ENCODE measurements around the gene BCL2A1.
"Not testable (repeated sequence)": the region's sequence is repeated elsewhere in the genome, so short reads cannot be mapped to it uniquely, and the experiment has no call there.

BCL2A1 gene

DNA sequence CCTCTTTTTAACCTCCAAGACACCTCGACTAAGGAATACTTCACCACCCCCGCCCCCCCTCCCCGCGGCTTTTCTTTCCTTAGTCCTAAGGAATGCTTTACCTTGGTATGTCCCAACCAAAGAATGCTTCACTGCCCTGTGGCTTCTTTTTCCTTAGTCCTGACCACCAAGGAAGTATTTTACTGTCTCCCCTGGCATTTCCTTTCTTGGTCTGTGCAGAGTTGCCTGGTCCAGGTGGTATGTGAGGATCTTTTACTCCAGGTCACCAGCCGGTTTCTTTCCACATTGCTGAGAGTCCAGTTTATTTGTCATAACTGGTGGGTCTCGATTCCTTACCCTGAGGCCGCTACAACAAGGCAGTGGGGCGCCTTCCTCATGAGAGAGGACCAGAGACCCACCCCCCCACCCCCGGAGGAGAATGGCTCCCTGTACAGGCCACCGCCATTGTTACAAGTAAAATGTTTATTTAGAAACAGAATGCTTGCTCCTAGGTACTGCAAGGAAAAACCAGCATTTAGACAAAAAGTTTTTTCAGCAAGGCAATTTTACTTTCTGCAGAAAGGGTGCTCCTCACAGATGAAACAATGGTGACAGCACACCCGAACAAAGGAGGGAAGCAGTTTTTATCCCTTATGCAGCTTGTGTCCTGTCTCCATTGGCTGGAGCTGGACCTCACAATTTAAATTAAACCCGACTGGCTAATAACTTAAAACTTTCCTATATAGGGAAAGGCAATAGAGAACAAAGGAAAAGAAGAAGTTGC is 51.1 kb downstream of the BCL2A1 start:
- ATAC-seq (ENCODE audit: low read depth) (no peak), DNase-seq (ENCODE audit: low spot score) (no peak)
- Histone ChIP-seq H3K9me3 (ENCODE audit: severe bottlenecking) (peaks cover 50% of the 10 kb centered on the region), H3K4me1 (ENCODE audit: insufficient read depth, poor library complexity, severe bottlenecking) (peaks cover 3% of the 10 kb centered on the region), H3K27me3 (ENCODE audit: insufficient read depth, poor library complexity, severe bottlenecking) (no peaks in the 10 kb centered on the region), H3K27ac (ENCODE audit: poor library complexity, severe bottlenecking) (no peak overlapping the region), H3K36me3 (ENCODE audit: low read depth) (peaks cover 40% of the 10 kb centered on the region), H3K4me3 (ENCODE audit: severe bottlenecking) (no peak overlapping the region)
- TF ChIP-seq, protein P1, sequence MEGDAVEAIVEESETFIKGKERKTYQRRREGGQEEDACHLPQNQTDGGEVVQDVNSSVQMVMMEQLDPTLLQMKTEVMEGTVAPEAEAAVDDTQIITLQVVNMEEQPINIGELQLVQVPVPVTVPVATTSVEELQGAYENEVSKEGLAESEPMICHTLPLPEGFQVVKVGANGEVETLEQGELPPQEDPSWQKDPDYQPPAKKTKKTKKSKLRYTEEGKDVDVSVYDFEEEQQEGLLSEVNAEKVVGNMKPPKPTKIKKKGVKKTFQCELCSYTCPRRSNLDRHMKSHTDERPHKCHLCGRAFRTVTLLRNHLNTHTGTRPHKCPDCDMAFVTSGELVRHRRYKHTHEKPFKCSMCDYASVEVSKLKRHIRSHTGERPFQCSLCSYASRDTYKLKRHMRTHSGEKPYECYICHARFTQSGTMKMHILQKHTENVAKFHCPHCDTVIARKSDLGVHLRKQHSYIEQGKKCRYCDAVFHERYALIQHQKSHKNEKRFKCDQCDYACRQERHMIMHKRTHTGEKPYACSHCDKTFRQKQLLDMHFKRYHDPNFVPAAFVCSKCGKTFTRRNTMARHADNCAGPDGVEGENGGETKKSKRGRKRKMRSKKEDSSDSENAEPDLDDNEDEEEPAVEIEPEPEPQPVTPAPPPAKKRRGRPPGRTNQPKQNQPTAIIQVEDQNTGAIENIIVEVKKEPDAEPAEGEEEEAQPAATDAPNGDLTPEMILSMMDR (IDR thresholded peaks at IDR 0.05; ENCODE audit: poor library complexity, severe bottlenecking): no peak

DNA sequence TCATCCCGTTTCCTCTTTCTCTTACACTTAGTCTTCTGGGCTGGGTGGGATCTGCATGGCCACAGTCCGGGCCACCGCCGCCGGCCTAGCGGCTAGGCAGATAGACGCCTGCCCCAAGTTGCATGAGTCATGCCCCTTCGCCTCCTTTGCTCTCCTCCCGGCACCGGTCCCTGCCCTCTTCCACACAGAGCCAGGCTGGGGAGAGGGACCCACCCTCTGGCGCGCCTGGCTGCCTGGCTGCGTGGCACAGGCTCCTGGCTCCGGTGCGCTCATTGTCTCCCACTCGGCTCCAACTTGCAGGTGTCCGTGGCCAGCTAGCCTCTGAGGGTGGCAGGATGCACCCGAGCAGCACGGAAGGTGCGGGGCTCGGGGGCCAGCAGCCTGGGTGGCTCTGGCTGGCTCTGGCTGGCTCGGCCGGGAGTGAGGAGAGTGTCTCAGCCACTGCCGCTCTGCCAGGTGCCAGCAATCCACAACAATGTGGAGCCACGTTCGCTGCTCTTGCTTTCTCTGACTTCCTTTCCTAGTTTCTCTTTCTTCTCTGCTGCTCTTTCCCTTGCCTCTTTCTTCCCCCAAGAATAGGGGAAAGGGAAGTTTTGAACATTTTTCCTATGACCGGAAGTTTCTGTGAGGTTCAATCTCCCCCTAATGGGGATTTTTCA is 51.8 kb downstream of the BCL2A1 start:
- Histone ChIP-seq H3K36me3 (ENCODE audit: low read depth) (peaks cover 40% of the 10 kb centered on the region), H3K27me3 (ENCODE audit: insufficient read depth, poor library complexity, severe bottlenecking) (no peaks in the 10 kb centered on the region), H3K9me3 (ENCODE audit: severe bottlenecking) (peaks cover 57% of the 10 kb centered on the region), H3K4me1 (ENCODE audit: insufficient read depth, poor library complexity, severe bottlenecking) (peaks cover under 1% of the 10 kb centered on the region), H3K4me3 (ENCODE audit: severe bottlenecking) (no peak overlapping the region), H3K27ac (ENCODE audit: poor library complexity, severe bottlenecking) (no peak overlapping the region)
- ATAC-seq (ENCODE audit: low read depth) (no peak), DNase-seq (ENCODE audit: low spot score) (no peak)
- TF ChIP-seq, protein P1 (IDR thresholded peaks at IDR 0.05; ENCODE audit: poor library complexity, severe bottlenecking): no peak

DNA sequence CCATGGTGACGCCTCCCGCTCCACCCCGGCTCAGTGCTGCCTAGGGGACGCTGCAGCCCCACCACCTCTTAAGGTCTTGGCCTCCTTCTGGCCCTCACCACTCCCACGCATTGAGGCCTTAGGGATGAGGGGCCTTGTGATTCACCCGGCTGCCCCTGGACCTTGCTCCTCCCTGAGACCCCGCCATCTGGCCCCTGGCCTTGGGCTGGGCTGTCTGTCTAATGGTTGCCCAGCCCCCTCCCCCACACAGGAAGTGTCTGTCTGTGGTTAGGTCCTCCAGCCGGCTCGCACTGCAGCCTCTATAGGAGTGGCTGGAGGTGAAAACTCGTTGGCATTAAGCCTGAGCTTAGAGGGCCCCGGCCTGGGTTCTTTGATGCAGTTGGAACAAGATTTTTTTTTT is 52.7 kb downstream of the BCL2A1 start:
- DNase-seq (ENCODE audit: low spot score) (no peak), ATAC-seq (ENCODE audit: low read depth) (no peak)
- H3K4me3 ChIP-seq (ENCODE audit: severe bottlenecking): no peak overlapping the region
- H3K27ac ChIP-seq (ENCODE audit: poor library complexity, severe bottlenecking): no peak overlapping the region
- peaks cover 57% of the 10 kb centered on the region for H3K9me3 ChIP-seq (ENCODE audit: severe bottlenecking)
- no peaks in the 10 kb centered on the region for H3K27me3 ChIP-seq (ENCODE audit: insufficient read depth, poor library complexity, severe bottlenecking)
- peaks cover 40% of the 10 kb centered on the region for H3K36me3 ChIP-seq (ENCODE audit: low read depth)
- H3K4me1 ChIP-seq (ENCODE audit: insufficient read depth, poor library complexity, severe bottlenecking): no peaks in the 10 kb centered on the region
- TF ChIP-seq, protein P1 (IDR thresholded peaks at IDR 0.05; ENCODE audit: poor library complexity, severe bottlenecking): no peak

- ATAC-seq (ENCODE audit: low read depth) (no peak), DNase-seq (ENCODE audit: low spot score) (no peak)
- peaks cover 53% of the 10 kb centered on the region for H3K9me3 ChIP-seq (ENCODE audit: severe bottlenecking)
- H3K27me3 ChIP-seq (ENCODE audit: insufficient read depth, poor library complexity, severe bottlenecking): no peaks in the 10 kb centered on the region
- no peaks in the 10 kb centered on the region for H3K4me1 ChIP-seq (ENCODE audit: insufficient read depth, poor library complexity, severe bottlenecking)
- H3K36me3 ChIP-seq (ENCODE audit: low read depth): peaks cover 33% of the 10 kb centered on the region
- H3K4me3 ChIP-seq (ENCODE audit: severe bottlenecking): no peak overlapping the region
- TF ChIP-seq, protein P1 (IDR thresholded peaks at IDR 0.05; ENCODE audit: poor library complexity, severe bottlenecking): no peak
- no peak overlapping the region for H3K27ac ChIP-seq (ENCODE audit: poor library complexity, severe bottlenecking)
These were observed 54.4 kb downstream of the BCL2A1 start for GRCh38 chr15:79916502-79917132.

GRCh38 chr15:79915776-79916501 is 55.1 kb downstream of the BCL2A1 start:
- ATAC-seq (ENCODE audit: low read depth): not testable (repeated sequence)
- peaks cover 26% of the 10 kb centered on the region for H3K36me3 ChIP-seq (ENCODE audit: low read depth)
- peaks cover 48% of the 10 kb centered on the region for H3K9me3 ChIP-seq (ENCODE audit: severe bottlenecking)

More at GRCh38 chr15:79915776-79916501, 55.1 kb downstream of the BCL2A1 start:
- not testable (repeated sequence) for H3K27me3 ChIP-seq (ENCODE audit: insufficient read depth, poor library complexity, severe bottlenecking); H3K27ac ChIP-seq (ENCODE audit: poor library complexity, severe bottlenecking); H3K4me3 ChIP-seq (ENCODE audit: severe bottlenecking); DNase-seq (ENCODE audit: low spot score); H3K4me1 ChIP-seq (ENCODE audit: insufficient read depth, poor library complexity, severe bottlenecking)
